ENCODE data around the gene ROCK2. TPM values are rescaled to one million over a fixed set of nuclear protein-coding genes. Genes with fewer than 3 reads are reported as not detected.

Gene ROCK2
- total RNA-seq, 4 donors from 2014 or later: 110 to 197 (median 155) TPM

DNA sequence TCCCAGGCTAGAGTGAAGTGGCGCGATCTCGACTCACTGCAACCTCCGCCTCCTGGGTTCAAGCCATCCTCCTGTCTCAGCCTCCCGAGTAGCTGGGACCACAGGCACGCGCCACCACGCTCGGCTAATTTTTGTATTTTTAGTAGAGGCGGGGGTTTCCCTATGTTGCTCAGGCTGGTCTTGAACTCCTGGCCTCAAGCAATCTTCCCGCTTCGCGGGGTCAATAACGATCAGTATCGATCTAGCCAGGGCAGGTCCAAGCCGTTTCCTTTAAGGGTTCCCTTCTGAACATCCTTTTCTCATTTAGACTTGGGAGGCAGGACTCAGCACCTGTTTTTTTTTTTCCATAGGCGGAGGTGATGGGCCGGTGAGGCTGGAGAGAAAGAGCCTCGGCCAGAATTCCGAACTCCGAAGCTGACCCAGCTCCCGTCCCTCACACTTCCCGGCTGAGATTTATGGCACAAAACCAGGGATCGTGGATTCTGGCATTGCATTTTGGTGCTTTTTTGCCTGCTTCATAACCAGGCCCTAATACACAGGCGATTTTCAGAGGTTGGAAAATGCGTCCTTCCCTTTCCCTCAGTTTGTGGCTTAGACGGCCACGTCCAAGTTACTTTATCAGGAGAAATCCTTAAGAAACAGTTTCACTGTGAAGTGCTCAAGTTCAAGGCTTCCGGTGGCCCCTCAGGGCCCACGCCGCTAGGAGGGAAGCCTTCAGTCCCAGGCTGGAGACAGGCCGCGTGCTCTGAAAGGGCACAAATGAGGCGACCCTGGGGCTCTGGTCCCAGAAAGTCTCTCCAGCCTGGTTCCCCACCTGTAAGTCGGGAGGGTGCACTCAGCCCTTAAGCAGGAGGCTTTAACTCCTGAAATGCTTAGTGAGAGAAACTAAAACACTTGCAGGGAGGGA, 190.2 kb downstream of the ROCK2 start:
- peak; percentile 13 for ATAC-seq (ENCODE audit: low FRiP score)
- DNase-seq (ENCODE audit: low spot score): no peak
- TF ChIP-seq, protein P1, sequence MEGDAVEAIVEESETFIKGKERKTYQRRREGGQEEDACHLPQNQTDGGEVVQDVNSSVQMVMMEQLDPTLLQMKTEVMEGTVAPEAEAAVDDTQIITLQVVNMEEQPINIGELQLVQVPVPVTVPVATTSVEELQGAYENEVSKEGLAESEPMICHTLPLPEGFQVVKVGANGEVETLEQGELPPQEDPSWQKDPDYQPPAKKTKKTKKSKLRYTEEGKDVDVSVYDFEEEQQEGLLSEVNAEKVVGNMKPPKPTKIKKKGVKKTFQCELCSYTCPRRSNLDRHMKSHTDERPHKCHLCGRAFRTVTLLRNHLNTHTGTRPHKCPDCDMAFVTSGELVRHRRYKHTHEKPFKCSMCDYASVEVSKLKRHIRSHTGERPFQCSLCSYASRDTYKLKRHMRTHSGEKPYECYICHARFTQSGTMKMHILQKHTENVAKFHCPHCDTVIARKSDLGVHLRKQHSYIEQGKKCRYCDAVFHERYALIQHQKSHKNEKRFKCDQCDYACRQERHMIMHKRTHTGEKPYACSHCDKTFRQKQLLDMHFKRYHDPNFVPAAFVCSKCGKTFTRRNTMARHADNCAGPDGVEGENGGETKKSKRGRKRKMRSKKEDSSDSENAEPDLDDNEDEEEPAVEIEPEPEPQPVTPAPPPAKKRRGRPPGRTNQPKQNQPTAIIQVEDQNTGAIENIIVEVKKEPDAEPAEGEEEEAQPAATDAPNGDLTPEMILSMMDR (IDR thresholded peaks at IDR 0.05): no peak

DNA sequence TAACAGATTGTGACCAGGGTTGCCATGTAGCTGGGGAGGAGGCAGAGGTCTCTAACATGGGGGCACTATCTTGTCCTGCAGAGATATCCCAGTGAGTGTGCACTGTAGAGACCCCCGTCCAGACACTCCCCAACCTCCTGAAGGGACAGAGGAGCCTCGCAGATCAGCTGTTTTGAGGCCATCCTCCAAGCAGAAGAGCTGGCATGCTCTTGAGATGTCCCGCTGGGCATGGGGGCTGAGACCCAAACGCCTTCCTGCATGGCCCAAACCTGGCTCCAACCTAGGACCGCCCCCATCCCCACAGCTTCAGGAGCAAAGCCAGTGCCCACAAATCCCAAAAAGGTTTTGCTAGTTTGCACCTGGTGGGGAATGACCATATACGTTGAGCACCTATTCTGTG, 191.8 kb downstream of the ROCK2 start:
- no peak for DNase-seq (ENCODE audit: low spot score)
- ATAC-seq (ENCODE audit: low FRiP score): no peak
- TF ChIP-seq, protein P1 (IDR thresholded peaks at IDR 0.05): no peak

GRCh38 chr2:11147263-11147662, 197.2 kb downstream of the ROCK2 start:
- DNase-seq (ENCODE audit: low spot score) (no peak), ATAC-seq (ENCODE audit: low FRiP score) (no peak)
- TF ChIP-seq, protein P1 (IDR thresholded peaks at IDR 0.05): no peak

DNA sequence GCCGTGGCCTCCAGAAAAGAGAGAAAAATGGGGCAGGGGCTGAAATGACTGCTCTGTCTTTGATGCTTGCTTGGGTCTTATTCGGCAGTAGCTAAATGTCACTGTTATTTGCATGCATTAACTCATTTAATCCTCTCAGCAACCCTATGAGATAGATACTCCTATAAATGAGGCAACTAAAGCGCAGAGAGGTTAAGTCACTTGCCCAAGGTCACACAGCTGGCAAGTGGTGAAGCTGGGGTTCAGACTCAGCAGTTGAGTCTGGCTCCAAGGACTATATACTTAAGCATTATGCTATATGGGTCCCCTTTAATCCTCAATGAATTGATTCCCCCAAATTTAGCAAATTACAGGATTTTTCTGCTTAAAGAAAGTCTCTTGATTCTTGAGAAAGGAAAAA, 198.4 kb downstream of the ROCK2 start:
- TF ChIP-seq, protein P1 (IDR thresholded peaks at IDR 0.05): no peak
- ATAC-seq (ENCODE audit: low FRiP score) (no peak), DNase-seq (ENCODE audit: low spot score) (no peak)

- TF ChIP-seq, protein P1 (IDR thresholded peaks at IDR 0.05): no peak
- ATAC-seq (ENCODE audit: low FRiP score): no peak
- DNase-seq (ENCODE audit: low spot score): no peak
These were observed 199.1 kb downstream of the ROCK2 start for GRCh38 chr2:11145350-11145749.

DNA sequence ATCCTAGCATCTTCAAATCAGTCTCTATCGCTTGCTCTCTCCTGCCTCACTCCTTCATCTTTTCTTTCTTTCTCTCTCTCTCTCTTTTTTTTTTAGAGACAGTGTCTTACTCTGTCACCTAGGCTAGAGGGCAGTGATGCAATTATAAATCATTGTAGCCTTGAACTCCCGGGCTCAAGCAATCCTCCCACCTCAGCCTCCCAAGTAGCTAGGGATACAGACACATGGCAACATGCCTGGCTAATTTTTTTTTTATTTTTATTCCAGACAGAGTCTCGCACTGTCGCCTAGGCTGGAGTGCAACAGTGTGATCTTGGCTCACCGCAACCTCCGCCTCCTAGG, 199.7 kb downstream of the ROCK2 start:
- DNase-seq (ENCODE audit: low spot score): no peak
- TF ChIP-seq, protein P1 (IDR thresholded peaks at IDR 0.05): no peak
- ATAC-seq (ENCODE audit: low FRiP score): no peak

Measured in omental fat pad (tissue), 4 donors.